PC-3 (cell line): ENCODE measurements around the gene HP1BP3. TPM values are rescaled to one million over a fixed set of nuclear protein-coding genes. Genes with fewer than 3 reads are reported as not detected.

Experiments used
- ATAC-seq: fragments of 200-7000 bp; cut with Tn5 transposase; 2 replicates; pipeline ENCODE4 v1.9.1; 2020; ENCODE audit warnings: mild to moderate bottlenecking, moderate library complexity
- BruUV-seq: library from RNA; stranded (reverse); fragments of 400-500 nt; replicated peaks from 2 replicates; lab custom pipeline; 2021; lab: Mats Ljungman, UMichigan
- CTCF ChIA-PET: fragments of 300-600 bp; sonication (Branson Sonifier 250); formaldehyde crosslinking; loops from one replicate; lab custom pipeline; 2022; ENCODE audit warnings: antibody characterized with exemption; lab: Charles Lee
- POLR2A ChIA-PET: fragments of 300-600 bp; sonication (Branson Sonifier 250); formaldehyde crosslinking; loops from one replicate; lab custom pipeline; 2022; ENCODE audit warnings: antibody characterized with exemption; ENCODE audit not compliant: unreplicated experiment; lab: Charles Lee
- DNase-seq: peaks from one replicate; pipeline ENCODE4 v3.0.0-alpha.2; 2015
- H2AFZ ChIP-seq: fragments of 300-600 bp; sonication (generic); 2 replicates; pipeline ENCODE4 v1.6.0; 2016; ENCODE audit warnings: antibody characterized with exemption, low read length
- H3F3A ChIP-seq: fragments of 300-600 bp; sonication (generic); one replicate; pipeline ENCODE4 v1.6.0; 2017; ENCODE audit warnings: antibody characterized with exemption, low read length, control low read depth, mild to moderate bottlenecking; ENCODE audit not compliant: unreplicated experiment
- H3K27ac ChIP-seq: fragments of 300-600 bp; sonication (generic); 2 replicates; pipeline ENCODE4 v1.5.1; 2016; ENCODE audit warnings: mild to moderate bottlenecking, low read length
- H3K27me3 ChIP-seq: fragments of 300-600 bp; sonication (generic); 2 replicates; pipeline ENCODE4 v1.6.1; 2016; ENCODE audit warnings: low read length, mixed read lengths
- H3K36me3 ChIP-seq: fragments of 300-600 bp; sonication (generic); 2 replicates; pipeline ENCODE4 v1.6.1; 2016; ENCODE audit warnings: low read depth, mixed run types, low read length, mixed read lengths
- H3K4me1 ChIP-seq: fragments of 300-600 bp; sonication (generic); 2 replicates; pipeline ENCODE4 v1.5.1; 2016; ENCODE audit warnings: low read length; ENCODE audit not compliant: insufficient read depth
- H3K4me2 ChIP-seq: fragments of 300-600 bp; sonication (generic); 2 replicates; pipeline ENCODE4 v1.6.0; 2016; ENCODE audit warnings: low read length
- H3K4me3 ChIP-seq: fragments of 300-600 bp; sonication (generic); 2 replicates; pipeline ENCODE4 v1.5.1; 2016; ENCODE audit warnings: mild to moderate bottlenecking, low read length, mixed read lengths
- H3K79me2 ChIP-seq: fragments of 300-600 bp; sonication (generic); 2 replicates; pipeline ENCODE4 v1.6.1; 2017; ENCODE audit warnings: low read length, mixed read lengths
- H3K9ac ChIP-seq: fragments of 300-600 bp; sonication (generic); 2 replicates; pipeline ENCODE4 v1.6.0; 2016; ENCODE audit warnings: mild to moderate bottlenecking, low read length
- H3K9me2 ChIP-seq: fragments of 300-600 bp; sonication (generic); replicated peaks from 2 replicates; pipeline ENCODE4 v1.6.1; 2016; ENCODE audit warnings: mixed run types, low read length, mixed read lengths
- H3K9me3 ChIP-seq: fragments of 300-600 bp; sonication (generic); 2 replicates; pipeline ENCODE4 v1.6.1; 2016; ENCODE audit warnings: low read length, mixed read lengths
- H4K20me1 ChIP-seq: fragments of 300-600 bp; sonication (generic); 2 replicates; pipeline ENCODE4 v1.6.1; 2016; ENCODE audit warnings: low read length, mixed read lengths
- CTCF ChIP-seq: fragments of 300-600 bp; sonication (generic); conservative IDR thresholded peaks from 2 replicates; pipeline ENCODE4 v1.5.1; 2017; ENCODE audit warnings: antibody characterized with exemption, low read depth, mild to moderate bottlenecking, low read length
- EZH2 ChIP-seq: fragments of 300-600 bp; sonication (generic); IDR thresholded peaks from one replicate; pipeline ENCODE4 v1.6.1; 2017; ENCODE audit warnings: antibody characterized with exemption, mild to moderate bottlenecking, low read length; ENCODE audit not compliant: unreplicated experiment
- EZH2phosphoT487 ChIP-seq: fragments of 300-600 bp; sonication (generic); IDR thresholded peaks from 2 replicates; pipeline ENCODE4 v1.6.1; 2018; ENCODE audit warnings: mild to moderate bottlenecking, antibody characterized with exemption, low read length, borderline replicate concordance
- intact Hi-C: fragments of 100-400 bp; cut with micrococcal nuclease; formaldehyde crosslinking; loops from 2 replicates; pipeline ENCODE4 v1.9.0; 2023
- total RNA-seq: library from RNA; depleted of rRNA; stranded (reverse); fragments of >200 nt; gene quantifications from 2 replicates; pipeline ENCODE4 v1.2.3, GENCODE V29; 2014

HP1BP3 gene
- total RNA-seq, 1 experiment from 2014 or later = 243 TPM

GRCh38 chr1:20834780-20835179, 47.7 kb upstream of the HP1BP3 start:
- no peak overlapping the region for H3K4me3 ChIP-seq
- TF ChIP-seq CTCF (no peak), EZH2 (no peak), EZH2phosphoT487 (no peak)
- no peak overlapping the region for H3K27ac ChIP-seq
- H3F3A ChIP-seq = no peaks in the 10 kb centered on the region
- no peaks in the 10 kb centered on the region for H3K9me3 ChIP-seq
- ChIA-PET POLR2A (no interaction called here), CTCF (no interaction called here)
- no peak overlapping the region for H3K4me2 ChIP-seq
- no peaks in the 10 kb centered on the region for H3K4me1 ChIP-seq
- H3K79me2 ChIP-seq = no peaks in the 10 kb centered on the region
- H3K27me3 ChIP-seq = no peaks in the 10 kb centered on the region
- no peak overlapping the region for H3K9ac ChIP-seq
- H3K9me2 ChIP-seq = no peaks in the 10 kb centered on the region
- no TSS peak for BruUV-seq
- no peaks in the 10 kb centered on the region for H4K20me1 ChIP-seq
- no peak for DNase-seq
- ATAC-seq = no peak
- H2AFZ ChIP-seq = no peak overlapping the region
- no peaks in the 10 kb centered on the region; the same call in 1 of the 2 replicates for H3K36me3 ChIP-seq
- intact Hi-C loops = no loop called here

GRCh38 chr1:20834192-20834591, 47.1 kb upstream of the HP1BP3 start:
- POLR2A ChIA-PET = no interaction called here
- Histone ChIP-seq H3K79me2 (no peaks in the 10 kb centered on the region), H2AFZ (no peak overlapping the region), H3K4me3 (no peak overlapping the region), H3K4me2 (no peak overlapping the region), H3K27me3 (no peaks in the 10 kb centered on the region), H3K36me3 (no peaks in the 10 kb centered on the region), H3K9me3 (no peaks in the 10 kb centered on the region), H3K4me1 (no peaks in the 10 kb centered on the region), H3K27ac (no peak overlapping the region), H4K20me1 (no peaks in the 10 kb centered on the region), H3K9ac (no peak overlapping the region), H3K9me2 (no peaks in the 10 kb centered on the region), H3F3A (no peaks in the 10 kb centered on the region)
- TF ChIP-seq EZH2 (no peak), EZH2phosphoT487 (no peak), CTCF (no peak)
- intact Hi-C loops = no loop called here
- DNase-seq = no peak
- no peak for ATAC-seq
- no TSS peak for BruUV-seq
- CTCF ChIA-PET = no interaction called here

- Histone ChIP-seq H3K36me3 (no peaks in the 10 kb centered on the region), H3K4me2 (no peak overlapping the region), H3K9me3 (no peaks in the 10 kb centered on the region), H3F3A (no peaks in the 10 kb centered on the region), H3K4me1 (no peaks in the 10 kb centered on the region), H3K4me3 (no peak overlapping the region), H3K9ac (no peak overlapping the region), H3K9me2 (no peaks in the 10 kb centered on the region), H4K20me1 (no peaks in the 10 kb centered on the region), H3K27ac (no peak overlapping the region), H3K27me3 (no peaks in the 10 kb centered on the region), H3K79me2 (no peaks in the 10 kb centered on the region), H2AFZ (no peak overlapping the region)
- DNase-seq = no peak
- no TSS peak for BruUV-seq
- intact Hi-C loops = no loop called here
- TF ChIP-seq EZH2phosphoT487 (no peak), EZH2 (no peak), CTCF (no peak)
- no peak for ATAC-seq
- POLR2A ChIA-PET = no interaction called here
- CTCF ChIA-PET = no interaction called here
Observed at GRCh38 chr1:20830378-20830777, 43.3 kb upstream of the HP1BP3 start.
